Esophagus squamous epithelium (tissue), 5 donors: ENCODE measurements around the gene TRIM23. TPM values are rescaled to one million over a fixed set of nuclear protein-coding genes. Genes with fewer than 3 reads are reported as not detected.

ENCODE experiments used
- DNase-seq: peaks from one replicate; lab custom pipeline; 2025; lab: John Stamatoyannopoulos, UW
- H3K27ac ChIP-seq, 4 donors: fragments of 200-600 bp; sonication (generic); one replicate each; pipeline ENCODE4 v1.5.1; 2016 to 2019; ENCODE audit warnings: mild to moderate bottlenecking in 1 of 4
- H3K27me3 ChIP-seq, 4 donors: fragments of 200-600 bp; sonication (generic); 1 replicate in 3 of 4; 2 replicates in 1 of 4; pipeline versions ENCODE4 v1.5.1 to v1.6.0; 2017 to 2021; ENCODE audit warnings: antibody characterized with exemption in 1 of 4
- H3K36me3 ChIP-seq, 3 donors: fragments of 200-600 bp; sonication (generic); one replicate each; pipeline ENCODE4 v1.5.1; 2016 to 2019
- H3K4me1 ChIP-seq, 3 donors: fragments of 200-600 bp; sonication (generic); one replicate each; pipeline ENCODE4 v1.5.1; 2017 to 2019
- H3K4me3 ChIP-seq, 4 donors: fragments of 200-600 bp; sonication (generic); 1 replicate in 3 of 4; 2 replicates in 1 of 4; pipeline ENCODE4 v1.5.1; 2016 to 2019; ENCODE audit warnings: mild to moderate bottlenecking in 2 of 4, moderate library complexity in 1 of 4
- H3K9me3 ChIP-seq, 3 donors: fragments of 200-600 bp; sonication (generic); one replicate each; pipeline ENCODE4 v1.5.1; 2016 to 2019
- POLR2A ChIP-seq, 4 donors: fragments of 450-650 bp; IDR thresholded peaks; one replicate each; pipeline ENCODE4 v1.6.1; 2017; ENCODE audit warnings: antibody characterized with exemption in 4 of 4, mild to moderate bottlenecking in 4 of 4, moderate library complexity in 3 of 4
- WGBS, 2 donors: methylation state at CpG; one replicate each; pipeline ENCODE4 v1.1.5; 2018; 5-methylcytosine and 5-hydroxymethylcytosine counted together
- intact Hi-C: fragments of 100-400 bp; cut with DNase I; formaldehyde crosslinking; loops from one replicate; pipeline ENCODE4 v1.15.0; 2022
- total RNA-seq, 4 donors: library from RNA; depleted of rRNA; stranded (reverse); fragments of >200 nt; gene quantifications; one replicate each; pipeline ENCODE4 v1.1.0, GENCODE V29; 2016
- TF ChIP-seq, protein P1 (sequence below), 6 experiments: fragments of 450-650 bp in 4 of 6; fragments of 200-600 bp in 2 of 6; sonication (generic) in 2 of 6; IDR thresholded peaks; one replicate each; pipeline ENCODE4 v1.5.1; 2016 to 2019; ENCODE audit warnings: antibody characterized with exemption in 6 of 6, mild to moderate bottlenecking in 4 of 6, moderate library complexity in 4 of 6
- donor health status: DM: yes; HTN: yes; CAD: no.

TRIM23 gene
- total RNA-seq, 4 donors from 2014 or later, result 5.5 to 14.1 (median 7.4) TPM

DNA sequence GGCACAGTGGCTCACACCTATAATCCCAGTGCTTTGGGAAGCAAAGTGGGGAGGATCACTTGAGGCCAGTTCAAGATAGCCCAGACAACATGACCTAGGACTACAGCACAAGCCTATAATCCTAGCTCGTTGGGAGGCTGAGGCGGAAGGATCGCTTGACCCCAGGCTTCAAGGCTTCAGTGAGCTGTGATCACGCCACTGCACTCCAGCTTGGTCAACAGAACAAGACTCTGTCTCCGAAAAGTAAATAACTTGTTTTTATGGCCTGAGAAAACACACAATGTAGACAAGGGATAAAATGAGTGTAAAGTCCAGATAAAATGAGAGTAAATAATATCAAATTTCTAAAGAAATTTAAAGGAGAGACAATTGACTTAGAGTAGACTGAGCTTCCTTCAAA lies 27.0 kb upstream of the TRIM23 start:
- Histone ChIP-seq H3K36me3 (peaks cover 0 to 73% (median 0%) of the 10 kb centered on the region in 3 donors), H3K9me3 (no peaks in the 10 kb centered on the region), H3K27me3 (no peaks in the 10 kb centered on the region), H3K27ac (no peak overlapping the region), H3K4me1 (no peaks in the 10 kb centered on the region), H3K4me3 (no peak overlapping the region)
- 81 to 82% methylated on average over 5 of the region's 5 CpGs for WGBS, 2 donors
- no peak for DNase-seq
- intact Hi-C loops, result no loop called here
- TF ChIP-seq POLR2A (IDR thresholded peaks at IDR 0.05), result no peak
- TF ChIP-seq, protein P1, sequence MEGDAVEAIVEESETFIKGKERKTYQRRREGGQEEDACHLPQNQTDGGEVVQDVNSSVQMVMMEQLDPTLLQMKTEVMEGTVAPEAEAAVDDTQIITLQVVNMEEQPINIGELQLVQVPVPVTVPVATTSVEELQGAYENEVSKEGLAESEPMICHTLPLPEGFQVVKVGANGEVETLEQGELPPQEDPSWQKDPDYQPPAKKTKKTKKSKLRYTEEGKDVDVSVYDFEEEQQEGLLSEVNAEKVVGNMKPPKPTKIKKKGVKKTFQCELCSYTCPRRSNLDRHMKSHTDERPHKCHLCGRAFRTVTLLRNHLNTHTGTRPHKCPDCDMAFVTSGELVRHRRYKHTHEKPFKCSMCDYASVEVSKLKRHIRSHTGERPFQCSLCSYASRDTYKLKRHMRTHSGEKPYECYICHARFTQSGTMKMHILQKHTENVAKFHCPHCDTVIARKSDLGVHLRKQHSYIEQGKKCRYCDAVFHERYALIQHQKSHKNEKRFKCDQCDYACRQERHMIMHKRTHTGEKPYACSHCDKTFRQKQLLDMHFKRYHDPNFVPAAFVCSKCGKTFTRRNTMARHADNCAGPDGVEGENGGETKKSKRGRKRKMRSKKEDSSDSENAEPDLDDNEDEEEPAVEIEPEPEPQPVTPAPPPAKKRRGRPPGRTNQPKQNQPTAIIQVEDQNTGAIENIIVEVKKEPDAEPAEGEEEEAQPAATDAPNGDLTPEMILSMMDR (IDR thresholded peaks at IDR 0.05), result no peak

DNA sequence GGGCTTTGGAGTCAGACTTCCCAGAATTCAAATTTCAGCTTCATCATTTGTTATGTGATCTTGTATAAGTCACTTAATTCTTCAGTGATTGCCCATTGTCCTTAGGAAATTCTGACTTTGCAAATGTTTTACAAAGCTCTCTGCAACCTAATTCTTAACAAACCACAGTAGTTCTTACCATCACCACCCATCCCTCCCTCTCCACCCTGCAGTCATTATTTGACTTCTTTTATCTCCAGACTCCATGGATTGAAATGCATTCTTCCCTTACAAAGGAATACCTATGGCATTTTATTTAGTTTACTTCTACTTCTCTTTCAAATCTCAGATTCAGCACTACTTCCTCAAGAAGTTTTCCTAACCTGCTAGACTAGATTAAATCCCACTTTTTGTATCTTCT lies 23.8 kb upstream of the TRIM23 start:
- intact Hi-C loops, result no loop called here
- Histone ChIP-seq H3K27ac (no peak overlapping the region), H3K4me3 (no peak overlapping the region), H3K36me3 (peaks cover 0 to 67% (median 0%) of the 10 kb centered on the region in 3 donors), H3K27me3 (no peaks in the 10 kb centered on the region), H3K4me1 (no peaks in the 10 kb centered on the region), H3K9me3 (no peaks in the 10 kb centered on the region)
- no peak for DNase-seq
- TF ChIP-seq, protein P1 (IDR thresholded peaks at IDR 0.05), result no peak
- no peak for TF ChIP-seq POLR2A (IDR thresholded peaks at IDR 0.05)

DNA sequence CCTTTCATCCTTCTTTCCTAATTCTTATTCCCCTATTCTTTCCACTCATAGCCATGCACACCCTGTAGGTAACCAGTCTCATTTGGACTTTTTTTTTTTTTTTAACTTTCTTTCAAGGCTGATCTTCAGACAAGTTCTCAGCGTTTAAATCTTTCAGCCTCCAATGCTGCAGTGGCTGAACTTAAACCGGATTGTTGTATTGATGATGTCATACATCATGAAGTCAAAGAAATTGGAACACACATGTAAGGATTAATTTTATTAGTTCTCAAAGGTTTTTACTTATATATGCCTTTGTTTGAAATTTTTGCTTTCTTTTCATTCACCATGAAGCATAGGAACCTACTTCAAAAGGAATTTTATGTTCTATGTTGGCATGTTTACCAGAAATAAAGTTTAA lies 22.8 kb upstream of the TRIM23 start:
- no peak for TF ChIP-seq POLR2A (IDR thresholded peaks at IDR 0.05)
- TF ChIP-seq, protein P1 (IDR thresholded peaks at IDR 0.05), result no peak
- Histone ChIP-seq H3K27ac (no peak overlapping the region), H3K9me3 (no peaks in the 10 kb centered on the region), H3K27me3 (no peaks in the 10 kb centered on the region), H3K36me3 (peaks cover 0 to 64% (median 0%) of the 10 kb centered on the region in 3 donors), H3K4me1 (no peaks in the 10 kb centered on the region), H3K4me3 (no peak overlapping the region)
- DNase-seq, result no peak
- intact Hi-C loops, result no loop called here
- WGBS, 2 donors, result 53 to 83% methylated on average over 2 of the region's 2 CpGs

DNA sequence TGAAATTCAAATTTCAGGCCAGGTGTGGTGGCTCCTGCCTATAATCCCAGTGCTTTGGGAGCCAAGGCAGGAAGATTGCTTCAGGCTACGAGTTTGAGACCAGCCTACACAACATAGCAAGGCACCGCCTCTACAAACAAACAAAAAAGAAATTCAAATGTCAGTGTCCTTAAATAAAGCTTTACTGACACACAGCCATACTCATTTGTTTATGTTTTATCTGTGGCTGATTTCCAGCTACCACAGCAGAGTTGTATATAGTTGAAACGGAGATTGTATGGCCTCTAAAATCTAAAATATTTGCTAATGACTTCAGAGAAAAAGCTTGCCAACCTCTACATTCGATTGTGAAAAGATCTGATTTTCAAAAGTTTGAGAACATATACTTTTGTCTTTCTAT lies 16.1 kb upstream of the TRIM23 start:
- H3K9me3 ChIP-seq, result no peaks in the 10 kb centered on the region
- intact Hi-C loops, result no loop called here
- H3K27ac ChIP-seq, result no peak overlapping the region
- no peak overlapping the region for H3K4me3 ChIP-seq
- WGBS, 2 donors, result 91% methylated on average over 4 of the region's 4 CpGs
- H3K27me3 ChIP-seq, result no peaks in the 10 kb centered on the region
- no peaks in the 10 kb centered on the region for H3K4me1 ChIP-seq
- H3K36me3 ChIP-seq, result peaks cover 0 to 73% (median 10%) of the 10 kb centered on the region in 3 donors
- no peak for DNase-seq
- TF ChIP-seq, protein P1 (IDR thresholded peaks at IDR 0.05), result no peak
- no peak for TF ChIP-seq POLR2A (IDR thresholded peaks at IDR 0.05)

DNA sequence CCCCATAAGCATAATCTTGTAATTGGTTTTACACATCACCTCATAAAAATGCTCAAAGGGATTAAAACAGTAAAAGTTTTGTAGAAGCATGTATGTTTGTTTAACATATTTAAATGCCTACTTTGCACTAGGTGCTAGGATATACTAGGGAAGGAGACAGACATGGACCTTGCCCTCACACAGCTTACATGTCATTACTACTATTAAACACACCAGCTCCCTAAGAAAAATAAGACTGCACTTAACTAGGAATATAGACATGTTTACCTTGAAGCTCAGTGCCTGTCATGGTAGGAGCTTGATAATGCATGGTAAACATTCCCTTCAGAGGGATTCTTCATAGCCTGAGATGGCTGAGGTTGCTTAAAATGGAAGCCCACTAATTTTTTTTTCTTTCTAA lies 6.8 kb upstream of the TRIM23 start:
- Histone ChIP-seq H3K36me3 (peaks cover 0 to 32% (median 0%) of the 10 kb centered on the region in 3 donors), H3K27me3 (no peaks in the 10 kb centered on the region), H3K27ac (no peak overlapping the region), H3K4me1 (peaks cover 5 to 9% (median 7%) of the 10 kb centered on the region in 3 donors), H3K4me3 (no peak overlapping the region), H3K9me3 (no peaks in the 10 kb centered on the region)
- TF ChIP-seq, protein P1 (IDR thresholded peaks at IDR 0.05), result no peak
- no peak for TF ChIP-seq POLR2A (IDR thresholded peaks at IDR 0.05)
- intact Hi-C loops, result no loop called here
- no peak for DNase-seq
